Pons (tissue), 1 donor: ENCODE measurements around the gene TM7SF3.

ENCODE experiments used
- DNase-seq: peaks from one replicate; pipeline ENCODE4 v3.0.0-alpha.2; 2016; ENCODE audit warnings: low spot score

TM7SF3 gene

DNA sequence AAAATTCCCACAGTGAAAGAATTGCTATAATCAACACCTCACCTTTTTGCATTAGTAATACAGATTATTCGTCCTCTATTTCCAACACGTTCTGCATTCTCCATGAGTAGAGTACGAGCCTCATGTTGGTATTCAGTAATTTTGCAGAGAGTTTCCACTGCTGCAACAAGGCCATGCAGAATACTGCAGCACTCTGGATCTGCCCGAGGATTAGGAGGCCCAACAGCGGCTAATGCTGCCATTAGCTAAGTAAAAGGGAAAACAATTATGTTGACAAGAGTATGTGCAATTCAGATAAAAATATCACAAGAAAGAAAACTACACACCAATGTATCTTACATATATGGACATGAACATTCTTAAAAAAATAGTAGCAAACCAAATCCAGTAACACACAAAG lies 85.5 kb downstream of the TM7SF3 start:
- DNase-seq: no peak
